ENCODE measurements around the gene CYFIP2. TPM values are rescaled to one million over a fixed set of nuclear protein-coding genes. Genes with fewer than 3 reads are reported as not detected.

Gene CYFIP2
- total RNA-seq, 1 experiment from 2014 or later = 74.7 TPM

DNA sequence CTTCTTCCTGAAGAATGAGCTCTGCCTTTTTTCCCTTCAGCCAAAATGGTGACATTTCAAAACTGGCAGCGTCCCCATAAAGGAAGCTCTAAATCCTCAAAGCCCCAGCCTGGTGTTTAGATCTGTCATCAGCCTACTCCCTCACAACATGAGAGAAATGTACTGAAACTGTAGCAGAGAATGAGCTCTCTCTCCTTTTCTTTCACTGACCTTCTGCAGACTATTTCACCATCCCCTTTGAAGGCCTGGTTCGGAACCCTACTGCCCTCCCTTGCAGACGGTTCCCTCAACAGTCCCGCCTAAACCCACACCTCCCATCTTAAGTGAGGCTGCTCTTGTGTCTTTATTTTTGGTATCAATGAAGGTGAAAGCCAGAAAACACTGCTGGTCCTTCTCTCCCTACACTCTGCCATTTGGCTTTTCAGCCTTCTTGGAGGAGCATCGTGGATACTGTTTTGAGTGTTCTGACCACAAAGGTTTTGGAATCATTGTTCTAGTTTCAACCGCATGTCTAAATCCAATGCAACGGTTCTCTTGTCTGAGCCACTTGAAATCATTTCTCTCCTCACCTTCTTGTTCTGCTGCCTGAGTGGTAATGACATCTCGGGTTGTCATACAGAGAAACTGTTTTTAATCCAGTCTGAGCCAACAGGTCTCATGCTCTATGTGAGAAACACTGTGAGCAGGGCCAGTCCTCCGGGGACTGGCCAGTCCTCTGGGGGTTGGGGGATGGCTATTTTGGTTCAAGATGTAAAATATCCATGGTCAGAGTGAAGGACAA is 46.2 kb upstream of the CYFIP2 start:
- H3K56ac ChIP-seq (ENCODE audit: insufficient read length, low read depth, low read length) = no peak overlapping the region
- no peak overlapping the region for H3K4me3 Mint-ChIP-seq

More for the DNA sequence above, 46.2 kb upstream of the CYFIP2 start:
- H4K91ac ChIP-seq (ENCODE audit: insufficient read length, low read depth, low read length) = no peak overlapping the region
- no peak overlapping the region for H3K23ac ChIP-seq (ENCODE audit: insufficient read length, low read depth, low read length)
- TF ChIP-seq, protein P1, sequence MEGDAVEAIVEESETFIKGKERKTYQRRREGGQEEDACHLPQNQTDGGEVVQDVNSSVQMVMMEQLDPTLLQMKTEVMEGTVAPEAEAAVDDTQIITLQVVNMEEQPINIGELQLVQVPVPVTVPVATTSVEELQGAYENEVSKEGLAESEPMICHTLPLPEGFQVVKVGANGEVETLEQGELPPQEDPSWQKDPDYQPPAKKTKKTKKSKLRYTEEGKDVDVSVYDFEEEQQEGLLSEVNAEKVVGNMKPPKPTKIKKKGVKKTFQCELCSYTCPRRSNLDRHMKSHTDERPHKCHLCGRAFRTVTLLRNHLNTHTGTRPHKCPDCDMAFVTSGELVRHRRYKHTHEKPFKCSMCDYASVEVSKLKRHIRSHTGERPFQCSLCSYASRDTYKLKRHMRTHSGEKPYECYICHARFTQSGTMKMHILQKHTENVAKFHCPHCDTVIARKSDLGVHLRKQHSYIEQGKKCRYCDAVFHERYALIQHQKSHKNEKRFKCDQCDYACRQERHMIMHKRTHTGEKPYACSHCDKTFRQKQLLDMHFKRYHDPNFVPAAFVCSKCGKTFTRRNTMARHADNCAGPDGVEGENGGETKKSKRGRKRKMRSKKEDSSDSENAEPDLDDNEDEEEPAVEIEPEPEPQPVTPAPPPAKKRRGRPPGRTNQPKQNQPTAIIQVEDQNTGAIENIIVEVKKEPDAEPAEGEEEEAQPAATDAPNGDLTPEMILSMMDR (conservative IDR thresholded peaks at IDR 0.05) = no peak
- H3K79me2 ChIP-seq (ENCODE audit: insufficient read depth, low read length) = 0 out of 2 replicates have a peak, but pooled peaks cover 1% of the 10 kb centered on the region
- no peak overlapping the region for H2AK5ac ChIP-seq (ENCODE audit: insufficient read length, low read length)
- no peaks in the 10 kb centered on the region for H3K27me3 ChIP-seq (ENCODE audit: insufficient read depth, low read length)
- no peaks in the 10 kb centered on the region for H3K23me2 ChIP-seq (ENCODE audit: insufficient read length, low read depth, low read length, poor library complexity, severe bottlenecking)
- Mint-ChIP-seq H3K27me3 (ENCODE audit: low read depth) (no peaks in the 10 kb centered on the region), H3K27ac (no peak overlapping the region; a peak in 1 of 7 replicates), H3K4me1 (peaks cover 2 to 4% of the 10 kb centered on the region in 2 experiments; a peak in 1 of 4 replicates), H3K9me3 (no peaks in the 10 kb centered on the region), H3K36me3 (ENCODE audit: insufficient read depth in 1 of 3, low read depth in 3 of 3) (no peaks in the 10 kb centered on the region)
- H3T11ph ChIP-seq (ENCODE audit: low read length) = no peak overlapping the region
- no peak overlapping the region for H3K4ac ChIP-seq (ENCODE audit: low read depth, low read length)
- H3K27ac ChIP-seq (ENCODE audit: insufficient read length, low read depth, low read length) = no peak overlapping the region
- no peak overlapping the region for H4K8ac ChIP-seq (replicated peaks; ENCODE audit: insufficient read length, low read depth, low read length)
- no peak overlapping the region for H3K18ac ChIP-seq (ENCODE audit: insufficient read length, low read depth, low read length)
- DNase-seq = no peak
- no peaks in the 10 kb centered on the region for H3K79me1 ChIP-seq (ENCODE audit: insufficient read depth, low read depth, low read length, poor library complexity, severe bottlenecking)
- H4K20me1 ChIP-seq (ENCODE audit: control insufficient read depth, insufficient read depth, insufficient read length) = no peaks in the 10 kb centered on the region
- no peak overlapping the region for H2AFZ ChIP-seq (ENCODE audit: low read length)
- H3K9ac ChIP-seq (ENCODE audit: extremely low read depth, insufficient read length, low read length) = no peak overlapping the region
- H3K4me2 ChIP-seq (ENCODE audit: insufficient read depth, insufficient read length, low read length) = no peak overlapping the region
- no peaks in the 10 kb centered on the region for H3K9me3 ChIP-seq (ENCODE audit: control insufficient read depth, low read depth, low read length)
- no peak overlapping the region for H2BK12ac ChIP-seq (ENCODE audit: insufficient read length, low read depth, low read length)
- H2BK120ac ChIP-seq (ENCODE audit: low read depth, low read length, poor library complexity, severe bottlenecking) = no peak overlapping the region
- no peak overlapping the region for H4K5ac ChIP-seq (ENCODE audit: insufficient read length, low read depth, low read length)
- no peak overlapping the region for H2BK5ac ChIP-seq (ENCODE audit: insufficient read length, low read length)
- WGBS (ENCODE audit: extremely low coverage, insufficient read length, low lambda C conversion rate) = no CpG with 5 or more reads among the region's 9 CpGs
- no peak overlapping the region for H2BK15ac ChIP-seq (ENCODE audit: low read depth, low read length)
- no peak overlapping the region for H3K14ac ChIP-seq (ENCODE audit: insufficient read depth, low read length)
- H3K4me1 ChIP-seq (ENCODE audit: insufficient read depth, low read length) = no peaks in the 10 kb centered on the region
- no peak overlapping the region for H2BK20ac ChIP-seq (ENCODE audit: low read depth, low read length, poor library complexity, severe bottlenecking)
